HG02588 (cell line): ENCODE data around the gene ITGAV.

Experiments used
- ATAC-seq: cut with Tn5 transposase; IDR thresholded peaks from one replicate; pipeline ENCODE4 v1.9.1; 2021; ENCODE audit warnings: mild to moderate bottlenecking, moderate library complexity; ENCODE audit not compliant: unreplicated experiment

The ITGAV gene

GRCh38 chr2:186714611-186715010 is 124.8 kb downstream of the ITGAV start:
- ATAC-seq: no peak

- ATAC-seq: no peak
Measured at GRCh38 chr2:186716004-186716403, 126.1 kb downstream of the ITGAV start.

DNA sequence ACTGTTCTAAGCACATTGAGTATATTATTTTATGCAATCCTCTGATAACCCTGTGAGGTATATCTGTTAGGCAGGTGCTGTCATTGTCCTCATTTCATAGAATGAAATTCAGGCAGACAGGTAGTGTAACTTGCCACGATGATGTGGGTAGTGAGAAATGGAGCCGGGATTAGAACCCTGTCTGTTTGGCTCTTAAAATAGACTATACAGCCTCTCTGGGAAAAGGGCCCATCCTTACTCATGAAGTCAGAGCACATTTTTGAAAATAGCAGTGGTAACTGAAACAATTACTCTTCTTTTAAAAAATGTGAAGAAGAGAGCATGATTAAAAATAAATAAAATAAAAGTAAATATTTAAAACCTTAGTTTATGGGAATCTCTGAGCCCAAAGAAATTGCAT is 127.0 kb downstream of the ITGAV start:
- no peak for ATAC-seq

GRCh38 chr2:186717320-186718007 is 127.6 kb downstream of the ITGAV start:
- ATAC-seq: no peak

DNA sequence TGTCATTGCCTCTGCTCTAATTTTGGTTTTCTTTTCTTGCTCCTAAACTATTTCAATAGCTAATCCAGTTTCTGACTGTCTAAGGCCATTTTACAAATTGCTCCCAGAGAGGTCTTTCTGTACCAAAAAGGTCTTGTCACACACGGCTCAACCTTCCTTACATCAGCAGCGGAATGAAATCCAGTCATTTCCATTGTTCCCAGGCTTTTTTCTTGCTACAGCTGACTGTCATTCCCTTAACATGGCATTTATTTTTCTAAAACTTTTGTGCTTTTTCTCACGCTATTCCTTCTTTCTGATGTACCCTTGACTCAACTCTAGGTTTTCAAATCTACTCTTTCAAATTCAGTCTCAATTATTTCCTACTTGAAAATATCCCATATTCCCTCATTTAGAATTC is 128.3 kb downstream of the ITGAV start:
- ATAC-seq: no peak

GRCh38 chr2:186718903-186719302 is 129.0 kb downstream of the ITGAV start:
- ATAC-seq: no peak

DNA sequence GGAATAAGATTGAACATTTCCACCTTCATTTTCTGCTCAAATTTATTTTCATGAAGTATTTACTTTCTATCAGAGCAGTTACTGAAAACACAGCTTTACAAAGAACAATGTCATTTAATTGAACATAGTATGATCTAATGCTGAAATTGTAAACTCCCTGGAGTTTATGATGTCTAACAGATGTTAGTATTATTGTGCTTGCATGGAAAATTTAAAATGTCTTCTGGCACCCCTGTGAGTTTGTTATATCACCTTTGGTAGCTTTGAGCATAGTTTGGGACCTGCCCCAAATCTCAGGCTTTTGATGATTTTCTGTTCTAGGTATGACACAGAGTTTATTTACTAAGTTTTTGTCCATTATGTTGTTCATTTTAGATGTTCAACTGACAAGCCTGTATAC is 132.1 kb downstream of the ITGAV start:
- ATAC-seq: no peak

DNA sequence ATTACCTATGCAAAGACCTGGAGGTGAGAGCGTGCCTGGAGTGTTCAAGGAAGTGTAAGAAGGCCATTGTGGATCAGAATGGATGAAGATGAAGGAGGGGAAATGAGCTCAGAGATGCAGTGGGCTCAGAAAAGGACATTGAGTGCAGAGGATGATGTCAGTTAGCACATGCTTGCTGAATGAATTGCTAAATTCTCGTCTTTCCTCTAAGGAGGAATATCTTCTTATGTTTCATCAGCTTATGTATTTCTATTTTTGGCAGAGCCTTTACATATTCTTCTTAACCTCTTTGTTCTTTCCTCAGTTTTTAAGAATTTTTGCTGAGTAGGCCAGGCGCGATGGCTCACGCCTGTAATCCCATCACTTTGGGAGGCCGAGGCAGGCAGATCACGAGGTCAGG is 134.9 kb downstream of the ITGAV start:
- ATAC-seq: no peak

- no peak for ATAC-seq
Measured at GRCh38 chr2:186725783-186726182, 135.9 kb downstream of the ITGAV start.

GRCh38 chr2:186726938-186727337 is 137.1 kb downstream of the ITGAV start:
- ATAC-seq: no peak

DNA sequence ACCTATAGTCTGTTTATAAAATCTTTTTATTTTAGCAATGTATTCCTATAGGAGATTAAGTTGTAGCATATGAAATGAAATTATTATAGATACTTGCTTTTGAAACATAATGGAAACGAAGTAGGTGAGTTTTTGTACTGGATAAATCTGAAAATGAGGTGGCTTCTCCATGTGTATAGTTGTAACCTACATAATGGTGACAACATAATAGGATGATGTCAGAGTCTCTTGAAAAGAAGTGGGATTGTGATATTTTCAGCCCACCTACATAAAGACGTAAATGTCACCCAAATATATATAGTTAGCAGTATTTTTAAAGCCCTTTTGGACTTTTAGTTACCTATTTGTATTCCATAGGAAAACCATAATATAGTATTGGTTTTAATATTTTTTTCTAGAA is 138.8 kb downstream of the ITGAV start:
- no peak for ATAC-seq
